H1 (cell line): Measurements from ENCODE around the gene DNAJC11. TPM values are rescaled to one million over a fixed set of nuclear protein-coding genes. Genes with fewer than 3 reads are reported as not detected.

Experiments used
- CTCF ChIA-PET: fragments of 300-600 bp; sonication (Branson Sonifier 250); formaldehyde crosslinking; loops from one replicate; lab custom pipeline; 2021; ENCODE audit not compliant: partially characterized antibody; lab: Charles Lee
- POLR2A ChIA-PET: fragments of 300-600 bp; sonication (Branson Sonifier 250); formaldehyde crosslinking; loops from one replicate; lab custom pipeline; 2021; ENCODE audit warnings: inconsistent platforms; ENCODE audit not compliant: partially characterized antibody; lab: Charles Lee
- DNase-seq, 2 experiments: peaks; one replicate each; pipeline versions ENCODE4 v3.0.0 to v3.0.0-alpha.2; 2010 to 2022; ENCODE audit warnings: low spot score in 2 of 2, low read depth in 1 of 2, mixed read lengths in 1 of 2
- FAIRE-seq: peaks from 2 replicates; lab custom pipeline; 2011; peaks lifted over from hg19 to GRCh38; lab: Jason Lieb, UNC
- H2AFZ ChIP-seq: 2 replicates; pipeline ENCODE4 v1.8.1; 2012; ENCODE audit warnings: low read length, inconsistent platforms
- H2AK5ac ChIP-seq: 2 replicates; pipeline ENCODE4 v1.6.1; 2013; ENCODE audit warnings: low read depth, low read length
- H2BK120ac ChIP-seq: replicated peaks from 2 replicates; pipeline ENCODE3; 2013; ENCODE audit warnings: low read depth, low read length, inconsistent platforms
- H2BK12ac ChIP-seq: 2 replicates; pipeline ENCODE4 v1.6.1; 2013; ENCODE audit warnings: low read depth, low read length
- H2BK15ac ChIP-seq: 2 replicates; pipeline ENCODE4 v1.6.1; 2013; ENCODE audit warnings: low read length
- H2BK20ac ChIP-seq: 2 replicates; pipeline ENCODE4 v1.6.1; 2013; ENCODE audit warnings: low read length
- H2BK5ac ChIP-seq: 2 replicates; pipeline ENCODE4 v1.6.1; 2013; ENCODE audit warnings: low read depth, low read length
- H3K14ac ChIP-seq: 2 replicates; pipeline ENCODE4 v1.6.1; 2013; ENCODE audit warnings: inconsistent platforms; ENCODE audit not compliant: insufficient read length
- H3K18ac ChIP-seq: 2 replicates; pipeline ENCODE4 v1.6.1; 2013; ENCODE audit warnings: low read length; ENCODE audit errors: extremely low read depth
- H3K23ac ChIP-seq: 2 replicates; pipeline ENCODE4 v1.6.1; 2013; ENCODE audit warnings: inconsistent platforms; ENCODE audit not compliant: insufficient read length
- H3K23me2 ChIP-seq: 2 replicates; pipeline ENCODE4 v1.6.1; 2013; ENCODE audit warnings: low read depth, low read length
- H3K27ac ChIP-seq: 2 replicates; pipeline ENCODE4 v1.6.1; 2011; ENCODE audit warnings: low read depth, low read length, inconsistent platforms
- H3K27me3 ChIP-seq, 4 experiments: replicated peaks in 1 of 4; 1 replicate in 1 of 4; 2 replicates in 3 of 4; pipeline versions ENCODE4 v1.6.1 to v1.8.1; 2011 to 2013; ENCODE audit warnings: low read length in 3 of 4, mild to moderate bottlenecking in 3 of 4, inconsistent platforms in 2 of 4, mixed read lengths in 2 of 4, moderate library complexity in 1 of 4; ENCODE audit not compliant: control insufficient read depth in 3 of 4, insufficient read depth in 3 of 4; ENCODE audit errors: extremely low read depth in 1 of 4
- H3K36me3 ChIP-seq, 4 experiments: 2 replicates each; pipeline versions ENCODE4 v1.6.1 to v1.8.1; 2011 to 2013; ENCODE audit warnings: mild to moderate bottlenecking in 4 of 4, low read length in 3 of 4, moderate library complexity in 2 of 4, control low read depth in 1 of 4, inconsistent platforms in 1 of 4; ENCODE audit not compliant: insufficient read depth in 4 of 4, control insufficient read depth in 2 of 4
- H3K4ac ChIP-seq: replicated peaks from 2 replicates; pipeline ENCODE3; 2013; ENCODE audit warnings: low read length, low read depth, mixed read lengths, inconsistent platforms; ENCODE audit not compliant: insufficient read length
- H3K4me1 ChIP-seq, 4 experiments: replicated peaks in 1 of 4; 1 replicate in 1 of 4; 2 replicates in 3 of 4; pipeline versions ENCODE4 v1.6.1 to v1.8.1; 2011 to 2013; ENCODE audit warnings: low read length in 3 of 4, inconsistent platforms in 2 of 4, mixed read lengths in 1 of 4; ENCODE audit not compliant: insufficient read depth in 4 of 4, control insufficient read depth in 3 of 4
- H3K4me2 ChIP-seq, 2 experiments: 2 replicates each; pipeline versions ENCODE4 v1.6.1 to v1.8.1; 2011 to 2013; ENCODE audit warnings: low read depth in 2 of 2, low read length in 2 of 2, control low read depth in 1 of 2, inconsistent platforms in 1 of 2, mild to moderate bottlenecking in 1 of 2; ENCODE audit not compliant: insufficient read depth in 1 of 2
- H3K4me3 ChIP-seq, 4 experiments: fragments of 200-600, 300-600 bp in 1 of 4; sonication (generic), shearing (Covaris generic), sonication (Bioruptor Twin) in 1 of 4; 2 replicates each; pipeline versions ENCODE4 v1.5.1 to v1.8.1; 2011 to 2016; ENCODE audit warnings: low read length in 4 of 4, low read depth in 3 of 4, control low read depth in 2 of 4, inconsistent platforms in 2 of 4, mild to moderate bottlenecking in 2 of 4, mixed read lengths in 1 of 4, moderate library complexity in 1 of 4; ENCODE audit not compliant: insufficient read depth in 2 of 4; ENCODE audit errors: extremely low read depth in 1 of 4
- H3K56ac ChIP-seq: replicated peaks from 2 replicates; pipeline ENCODE3; 2013; ENCODE audit warnings: low read depth, mild to moderate bottlenecking, mixed read lengths, low read length, inconsistent platforms; ENCODE audit not compliant: insufficient read length
- H3K79me1 ChIP-seq: 2 replicates; pipeline ENCODE4 v1.6.1; 2013; ENCODE audit warnings: low read depth, low read length, control low read depth
- H3K79me2 ChIP-seq, 2 experiments: 2 replicates each; pipeline versions ENCODE4 v1.6.1 to v1.8.1; 2012 to 2013; ENCODE audit warnings: low read length in 2 of 2, mild to moderate bottlenecking in 2 of 2, inconsistent platforms in 1 of 2; ENCODE audit not compliant: insufficient read depth in 2 of 2, control insufficient read depth in 1 of 2
- H3K9ac ChIP-seq, 4 experiments: replicated peaks in 1 of 4; 1 replicate in 1 of 4; 2 replicates in 3 of 4; pipeline versions ENCODE4 v1.6.1 to v1.8.1; 2011 to 2013; ENCODE audit warnings: low read depth in 3 of 4, low read length in 3 of 4, control low read depth in 2 of 4, mild to moderate bottlenecking in 2 of 4, moderate library complexity in 2 of 4, inconsistent platforms in 1 of 4; ENCODE audit errors: extremely low read depth in 1 of 4
- H3K9me3 ChIP-seq, 2 experiments: 2 replicates each; pipeline versions ENCODE4 v1.6.1 to v1.8.1; 2012 to 2013; ENCODE audit warnings: mild to moderate bottlenecking in 2 of 2, moderate library complexity in 2 of 2, control low read depth in 1 of 2, inconsistent platforms in 1 of 2, low read depth in 1 of 2, low read length in 1 of 2, mixed read lengths in 1 of 2; ENCODE audit not compliant: insufficient read depth in 2 of 2
- H4K20me1 ChIP-seq, 2 experiments: replicated peaks in 1 of 2; 2 replicates each; pipeline versions ENCODE3 to v1.8.1; 2011 to 2013; ENCODE audit warnings: inconsistent platforms in 2 of 2, low read length in 2 of 2, mild to moderate bottlenecking in 1 of 2; ENCODE audit not compliant: insufficient read depth in 2 of 2, control insufficient read depth in 1 of 2
- H4K5ac ChIP-seq: 2 replicates; pipeline ENCODE4 v1.6.1; 2013; ENCODE audit warnings: low read length, low read depth, mixed read lengths, inconsistent platforms; ENCODE audit not compliant: insufficient read length
- H4K8ac ChIP-seq: 2 replicates; pipeline ENCODE4 v1.8.0; 2013; ENCODE audit warnings: mild to moderate bottlenecking, moderate library complexity, low read length, inconsistent platforms; ENCODE audit not compliant: insufficient read depth; ENCODE audit errors: extremely low read depth
- H4K91ac ChIP-seq: replicated peaks from 2 replicates; pipeline ENCODE3; 2013; ENCODE audit warnings: low read length, mixed read lengths, inconsistent platforms; ENCODE audit not compliant: insufficient read length
- CHD1 ChIP-seq: IDR thresholded peaks from 2 replicates; pipeline ENCODE4 v1.6.1; 2012; ENCODE audit warnings: low read depth, low read length, improper control_type of control experiment
- HDAC6 ChIP-seq: IDR thresholded peaks from one replicate; pipeline ENCODE4 v1.7.1; 2012; ENCODE audit warnings: low read depth, mild to moderate bottlenecking, inconsistent platforms, low read length, moderate library complexity
- JUND ChIP-seq: IDR thresholded peaks from 2 replicates; pipeline ENCODE4 v1.6.1; 2011; ENCODE audit warnings: mild to moderate bottlenecking, improper control_type of control experiment, low read length
- MAX ChIP-seq: IDR thresholded peaks from 2 replicates; pipeline ENCODE4 v1.6.1; 2012; ENCODE audit warnings: inconsistent platforms
- RBBP5 ChIP-seq: IDR thresholded peaks from 2 replicates; pipeline ENCODE4 v1.7.1; 2012; ENCODE audit warnings: low read depth, mild to moderate bottlenecking, inconsistent platforms, low read length, moderate library complexity, borderline replicate concordance
- SIX5 ChIP-seq: IDR thresholded peaks from 2 replicates; pipeline ENCODE4 v1.6.1; 2011; ENCODE audit warnings: mild to moderate bottlenecking, low read depth, low read length
- SP2 ChIP-seq: IDR thresholded peaks from 2 replicates; pipeline ENCODE4 v1.6.1; 2012; ENCODE audit warnings: mild to moderate bottlenecking, low read length, inconsistent platforms
- SUZ12 ChIP-seq: fragments of 200-600 bp; sonication (generic); IDR thresholded peaks from 2 replicates; pipeline ENCODE4 v1.6.1; 2012; ENCODE audit warnings: mild to moderate bottlenecking, inconsistent platforms, low read length, moderate library complexity, mixed read lengths
- WGBS, 2 experiments: shearing (Covaris generic) in 1 of 2; methylation state at CpG; one replicate each; pipeline versions ENCODE4 v1.1.6 to v1.1.7; 2013 to 2015; ENCODE audit warnings: low lambda C conversion rate in 2 of 2, mixed read lengths in 2 of 2, inconsistent platforms in 1 of 2, low coverage in 1 of 2, missing lambda C conversion rate in 1 of 2; ENCODE audit not compliant: insufficient replicate concordance in 2 of 2, insufficient coverage in 1 of 2, insufficient read length in 1 of 2; ENCODE audit errors: extremely low coverage in 1 of 2, missing lambda C conversion rate in 1 of 2; 5-methylcytosine and 5-hydroxymethylcytosine counted together
- polyA plus RNA-seq, 7 experiments: library from polyadenylated mRNA; depleted of rRNA in 3 of 7; stranded (reverse) in 5 of 7; unstranded in 2 of 7; fragments of >200 nt in 5 of 7; fragments of 200-250 nt in 2 of 7; gene quantifications; 1 replicate in 5 of 7; 2 replicates in 1 of 7; 4 replicates in 1 of 7; pipeline versions ENCODE4 v1.2.1 to v1.2.3, GENCODE V29; 2011 to 2013; ENCODE audit warnings: missing spikeins in 2 of 7, mixed read lengths in 2 of 7
- total RNA-seq: library from RNA; stranded (reverse); fragmentation: NEBNext Ultra II Directional; extraction: Animal tissue kit (Norgen Biotek cat#: 25700); gene quantifications from 2 replicates; pipeline ENCODE4 v1.2.1, GENCODE V29; 2021
- TF ChIP-seq, protein P1 (sequence below): IDR thresholded peaks from 2 replicates; pipeline ENCODE4 v1.6.1; 2011; ENCODE audit warnings: low read length, improper control_type of control experiment

The DNAJC11 gene
- total and polyA plus RNA-seq, 2 of the 8 experiments (the other 6 are each of a cell fraction or from before 2014, with no cell fraction given): 43.9 to 90.9 TPM

DNA sequence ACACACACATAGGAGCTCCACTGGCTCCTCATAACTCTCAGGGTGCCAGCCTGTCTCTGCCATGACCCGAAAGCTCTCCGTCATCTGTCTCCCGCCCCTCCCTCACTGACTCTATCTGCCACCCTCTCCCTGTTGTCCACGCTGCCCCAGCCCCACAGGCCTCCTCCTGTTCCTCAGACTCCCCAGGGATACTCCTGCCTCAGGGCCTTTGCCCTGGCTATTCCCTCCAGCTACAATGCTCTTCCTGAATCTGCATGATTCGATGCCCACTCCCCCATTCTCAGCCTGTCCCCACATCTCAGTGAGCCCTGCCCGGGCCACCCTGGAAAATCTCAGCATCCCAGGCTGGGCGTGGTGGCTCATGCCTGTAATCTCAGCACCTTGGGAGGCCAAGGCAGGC lies 24.6 kb upstream of the DNAJC11 start:
- H3K23ac ChIP-seq: no peak overlapping the region
- no peak overlapping the region for H3K27ac ChIP-seq
- TF ChIP-seq HDAC6: no peak
- no peak for TF ChIP-seq SP2
- no peak for TF ChIP-seq MAX
- TF ChIP-seq SUZ12: no peak
- TF ChIP-seq CHD1: no peak
- no peak for TF ChIP-seq SIX5
- TF ChIP-seq RBBP5: no peak
- TF ChIP-seq, protein P1, sequence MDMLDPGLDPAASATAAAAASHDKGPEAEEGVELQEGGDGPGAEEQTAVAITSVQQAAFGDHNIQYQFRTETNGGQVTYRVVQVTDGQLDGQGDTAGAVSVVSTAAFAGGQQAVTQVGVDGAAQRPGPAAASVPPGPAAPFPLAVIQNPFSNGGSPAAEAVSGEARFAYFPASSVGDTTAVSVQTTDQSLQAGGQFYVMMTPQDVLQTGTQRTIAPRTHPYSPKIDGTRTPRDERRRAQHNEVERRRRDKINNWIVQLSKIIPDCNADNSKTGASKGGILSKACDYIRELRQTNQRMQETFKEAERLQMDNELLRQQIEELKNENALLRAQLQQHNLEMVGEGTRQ: no peak
- no peak for TF ChIP-seq JUND
- FAIRE-seq (no peak), DNase-seq (no peak)
- no peaks in the 10 kb centered on the region for H4K20me1 ChIP-seq
- H2AFZ ChIP-seq: no peak overlapping the region
- CTCF ChIA-PET: interaction anchor here (0.7 to 2.3 kb wide), 7 partner anchors 9 to 482 kb away, joined by 3 to 8 read pairs (median 4); no protein-coding TSS in a partner anchor
- H2BK5ac ChIP-seq: no peak overlapping the region
- no peaks in the 10 kb centered on the region for H3K9me3 ChIP-seq
- no peak overlapping the region for H2BK20ac ChIP-seq
- no peaks in the 10 kb centered on the region for H3K79me2 ChIP-seq
- no peak overlapping the region for H3K18ac ChIP-seq
- no peak overlapping the region for H2BK12ac ChIP-seq
- no peak overlapping the region for H3K4ac ChIP-seq
- H3K27me3 ChIP-seq: 0 out of 7 replicates have a peak, but pooled peaks cover 0 to 2% (median 0%) of the 10 kb centered on the region in 4 experiments
- no peak overlapping the region for H4K91ac ChIP-seq
- POLR2A ChIA-PET: interaction anchor here (0.6 kb wide), 1 partner anchor 912 kb away, joined by 4 read pairs; no protein-coding TSS in a partner anchor
- no peak overlapping the region for H3K9ac ChIP-seq
- no peak overlapping the region for H3K4me3 ChIP-seq
- no peak overlapping the region for H4K5ac ChIP-seq
- no peaks in the 10 kb centered on the region for H3K23me2 ChIP-seq
- H2BK15ac ChIP-seq: no peak overlapping the region
- 88% methylated on average over 7 of the region's 7 CpGs; no CpG with 5 or more reads in 1 of the 2 experiments for WGBS, 2 experiments
- no peak overlapping the region for H3K56ac ChIP-seq
- H3K79me1 ChIP-seq: no peaks in the 10 kb centered on the region
- no peaks in the 10 kb centered on the region for H3K36me3 ChIP-seq
- H3K4me1 ChIP-seq: peaks cover 0 to 6% (median 0%) of the 10 kb centered on the region in 4 experiments; a peak in 2 of 7 replicates
- H2AK5ac ChIP-seq: no peak overlapping the region
- H3K4me2 ChIP-seq: no peak overlapping the region
- H4K8ac ChIP-seq: no peak overlapping the region
- no peak overlapping the region for H2BK120ac ChIP-seq
- no peak overlapping the region for H3K14ac ChIP-seq
